AG09309 (cell line): ENCODE results near the gene SZT2.

Experiments
- DNase-seq: peaks from one replicate; pipeline ENCODE4 v3.0.0-alpha.2; 2010; ENCODE audit warnings: low read depth
- H3K4me3 ChIP-seq: 2 replicates; pipeline ENCODE4 v1.5.1; 2011; ENCODE audit warnings: mild to moderate bottlenecking, low read depth, low read length, moderate library complexity; ENCODE audit not compliant: control insufficient read depth
- TF ChIP-seq, protein P1 (sequence below): IDR thresholded peaks from 2 replicates; pipeline ENCODE4 v1.5.1; 2011; ENCODE audit warnings: mild to moderate bottlenecking, low read depth, low read length, inconsistent platforms; ENCODE audit not compliant: insufficient read depth, control insufficient read depth; ENCODE audit errors: missing control alignments

The SZT2 gene

DNA sequence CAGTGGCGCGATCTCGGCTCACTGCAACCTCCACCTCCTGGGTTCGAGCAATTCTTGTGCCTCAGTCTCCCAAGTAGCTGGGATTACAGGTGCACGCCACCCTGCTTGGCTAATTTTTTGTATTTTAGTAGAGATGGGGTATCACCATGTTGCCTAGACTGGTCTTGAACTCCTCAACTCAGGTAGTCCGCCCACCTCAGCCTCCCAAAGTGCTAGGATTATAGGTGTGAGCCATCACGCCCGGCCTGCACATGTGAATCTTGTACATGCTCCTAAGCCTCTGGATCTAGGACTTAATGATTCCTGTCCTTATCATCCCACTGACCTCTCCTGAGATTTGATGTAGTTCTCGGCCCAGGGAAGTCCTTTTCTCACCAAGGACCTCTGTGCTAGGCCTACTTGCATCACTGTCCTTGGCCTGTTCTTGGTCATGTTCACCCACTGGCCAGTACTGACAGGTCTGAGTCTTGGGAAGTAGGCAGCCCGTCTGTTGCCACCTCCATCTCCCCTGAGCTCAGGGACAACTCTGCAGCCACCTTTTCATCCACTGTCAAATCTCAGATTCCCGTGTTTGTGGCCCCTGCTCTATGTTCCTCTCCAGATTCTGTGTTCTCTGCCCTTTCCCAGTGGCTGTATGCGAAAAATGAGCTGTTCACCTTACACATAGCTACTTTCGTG is 54.6 kb downstream of the SZT2 start:
- TF ChIP-seq, protein P1, sequence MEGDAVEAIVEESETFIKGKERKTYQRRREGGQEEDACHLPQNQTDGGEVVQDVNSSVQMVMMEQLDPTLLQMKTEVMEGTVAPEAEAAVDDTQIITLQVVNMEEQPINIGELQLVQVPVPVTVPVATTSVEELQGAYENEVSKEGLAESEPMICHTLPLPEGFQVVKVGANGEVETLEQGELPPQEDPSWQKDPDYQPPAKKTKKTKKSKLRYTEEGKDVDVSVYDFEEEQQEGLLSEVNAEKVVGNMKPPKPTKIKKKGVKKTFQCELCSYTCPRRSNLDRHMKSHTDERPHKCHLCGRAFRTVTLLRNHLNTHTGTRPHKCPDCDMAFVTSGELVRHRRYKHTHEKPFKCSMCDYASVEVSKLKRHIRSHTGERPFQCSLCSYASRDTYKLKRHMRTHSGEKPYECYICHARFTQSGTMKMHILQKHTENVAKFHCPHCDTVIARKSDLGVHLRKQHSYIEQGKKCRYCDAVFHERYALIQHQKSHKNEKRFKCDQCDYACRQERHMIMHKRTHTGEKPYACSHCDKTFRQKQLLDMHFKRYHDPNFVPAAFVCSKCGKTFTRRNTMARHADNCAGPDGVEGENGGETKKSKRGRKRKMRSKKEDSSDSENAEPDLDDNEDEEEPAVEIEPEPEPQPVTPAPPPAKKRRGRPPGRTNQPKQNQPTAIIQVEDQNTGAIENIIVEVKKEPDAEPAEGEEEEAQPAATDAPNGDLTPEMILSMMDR: no peak
- H3K4me3 ChIP-seq: no peak overlapping the region
- DNase-seq: no peak

DNA sequence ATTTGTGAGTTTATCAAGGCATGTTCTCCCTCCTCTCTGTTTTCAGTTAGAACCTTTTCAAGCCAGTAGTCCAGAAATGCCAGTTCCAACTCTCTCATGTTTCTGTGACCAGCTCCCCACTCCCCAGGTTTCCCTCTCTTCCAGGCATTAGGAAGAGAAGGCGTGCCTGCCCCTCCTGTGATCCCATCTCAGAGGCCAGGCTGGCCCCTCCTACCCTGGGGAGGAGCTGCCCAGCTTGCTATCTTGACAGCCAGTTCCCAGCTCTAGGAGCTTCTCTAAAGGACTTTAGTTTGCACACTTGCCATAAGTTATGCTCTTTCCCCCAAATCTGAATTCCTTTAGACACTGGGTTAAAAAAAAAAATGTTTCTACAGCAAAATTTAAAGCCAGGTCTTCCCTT is 55.1 kb downstream of the SZT2 start:
- H3K4me3 ChIP-seq: no peak overlapping the region
- no peak for DNase-seq
- TF ChIP-seq, protein P1: no peak

DNA sequence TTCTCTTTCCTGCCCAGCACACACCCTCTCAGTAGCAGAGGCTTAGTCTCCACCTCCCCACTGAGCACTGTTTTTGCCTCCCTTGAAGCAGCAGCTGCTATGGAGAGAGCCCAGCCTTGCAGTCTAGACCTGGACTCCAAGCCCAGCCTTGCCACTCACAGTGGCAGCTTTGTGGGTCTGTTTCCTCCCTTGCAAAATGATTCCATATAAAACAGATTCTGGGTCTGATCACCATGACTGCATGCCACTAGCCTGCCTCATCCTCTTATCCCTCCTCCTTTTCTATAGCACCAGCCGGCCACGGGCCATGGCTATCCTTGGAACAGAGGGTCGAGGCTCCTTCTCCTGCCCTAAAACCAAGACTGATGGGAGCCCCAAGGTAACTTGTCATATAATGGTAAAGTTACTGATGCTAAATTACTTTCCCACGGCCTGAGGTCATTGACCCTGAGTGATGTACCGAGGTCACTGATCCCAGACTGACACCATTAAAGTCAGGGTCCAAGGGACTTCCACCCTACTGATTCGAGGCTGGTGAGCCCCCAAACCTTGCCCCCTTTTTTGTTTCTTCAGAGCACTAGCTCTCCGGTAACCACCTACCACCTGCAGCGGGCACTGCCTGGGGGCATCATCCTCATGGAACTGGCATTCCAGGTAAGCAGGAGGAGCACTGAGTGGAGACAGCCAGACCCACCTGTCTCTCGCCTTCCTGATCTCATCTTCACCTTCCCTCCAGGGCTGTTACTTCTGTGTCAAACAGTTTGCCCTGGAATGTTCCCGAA is 56.1 kb downstream of the SZT2 start:
- TF ChIP-seq, protein P1: no peak
- H3K4me3 ChIP-seq: no peak overlapping the region
- DNase-seq: no peak

DNA sequence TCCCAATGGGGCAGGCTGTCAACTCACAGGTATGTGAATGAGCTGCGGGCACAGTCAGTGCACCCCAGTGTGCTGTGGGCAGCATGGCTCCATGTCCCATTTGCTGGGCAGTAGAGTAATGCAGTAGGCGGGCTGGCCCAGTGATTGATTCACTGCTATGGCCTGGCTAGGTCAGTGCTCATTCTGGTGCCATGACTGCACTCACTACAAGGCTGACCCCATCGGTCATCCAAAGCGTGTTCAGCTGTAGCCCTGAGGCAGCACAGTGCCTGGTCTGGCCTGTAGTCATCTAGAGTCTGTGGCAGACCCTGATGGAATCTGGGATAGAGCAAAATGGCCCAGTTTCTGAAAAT is 56.7 kb downstream of the SZT2 start:
- no peak overlapping the region for H3K4me3 ChIP-seq
- no peak for DNase-seq
- TF ChIP-seq, protein P1: no peak

DNA sequence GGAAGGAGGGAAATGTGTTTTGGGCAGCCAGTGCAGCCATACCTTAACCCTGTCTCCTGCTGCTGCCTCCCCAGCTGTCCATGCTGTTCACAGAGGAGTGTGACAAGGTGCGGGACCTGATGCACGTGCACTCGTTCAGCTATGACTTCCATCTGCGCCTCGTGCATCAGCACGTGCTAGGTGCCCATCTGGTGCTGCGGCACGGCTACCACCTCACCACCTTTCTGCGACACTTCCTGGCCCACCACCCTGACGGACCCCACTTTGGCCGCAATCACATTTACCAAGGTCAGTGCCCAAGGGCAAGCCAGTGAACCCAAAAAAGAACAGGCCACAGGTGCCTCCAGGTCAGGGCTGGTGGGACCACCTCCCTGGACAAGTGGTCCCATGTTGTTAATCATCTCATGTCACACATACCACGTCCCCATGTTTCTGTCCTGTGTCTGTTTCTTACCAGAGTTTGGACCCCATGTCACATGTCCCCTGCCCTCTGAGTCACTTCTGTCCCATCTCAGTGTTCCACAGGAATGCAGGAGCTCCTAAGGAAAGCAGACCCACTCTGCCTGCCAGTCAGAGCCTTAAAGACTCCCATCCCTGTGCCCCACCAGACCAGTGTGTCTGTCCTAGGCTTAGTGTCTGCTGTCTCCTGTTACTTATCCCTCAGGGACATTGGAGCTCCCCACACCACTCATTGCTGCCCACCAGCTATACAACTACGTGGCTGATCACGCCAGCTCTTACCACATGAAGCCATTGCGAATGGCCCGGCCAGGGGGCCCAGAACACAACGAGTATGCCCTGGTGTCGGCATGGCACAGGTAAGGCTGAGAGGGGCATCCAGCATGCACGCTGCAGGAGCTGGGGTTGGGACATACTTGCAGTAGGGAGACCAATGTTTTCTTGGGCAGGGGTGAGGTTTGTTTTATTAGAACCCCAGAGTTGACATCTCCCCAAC is 57.5 kb downstream of the SZT2 start:
- DNase-seq: no peak
- TF ChIP-seq, protein P1: no peak
- no peak overlapping the region for H3K4me3 ChIP-seq
